ENCODE results near the gene ARHGAP45. TPM values are rescaled to one million over a fixed set of nuclear protein-coding genes. Genes with fewer than 3 reads are reported as not detected.

Gene ARHGAP45
- total RNA-seq, 1 experiment from 2014 or later: 45.3 TPM

DNA sequence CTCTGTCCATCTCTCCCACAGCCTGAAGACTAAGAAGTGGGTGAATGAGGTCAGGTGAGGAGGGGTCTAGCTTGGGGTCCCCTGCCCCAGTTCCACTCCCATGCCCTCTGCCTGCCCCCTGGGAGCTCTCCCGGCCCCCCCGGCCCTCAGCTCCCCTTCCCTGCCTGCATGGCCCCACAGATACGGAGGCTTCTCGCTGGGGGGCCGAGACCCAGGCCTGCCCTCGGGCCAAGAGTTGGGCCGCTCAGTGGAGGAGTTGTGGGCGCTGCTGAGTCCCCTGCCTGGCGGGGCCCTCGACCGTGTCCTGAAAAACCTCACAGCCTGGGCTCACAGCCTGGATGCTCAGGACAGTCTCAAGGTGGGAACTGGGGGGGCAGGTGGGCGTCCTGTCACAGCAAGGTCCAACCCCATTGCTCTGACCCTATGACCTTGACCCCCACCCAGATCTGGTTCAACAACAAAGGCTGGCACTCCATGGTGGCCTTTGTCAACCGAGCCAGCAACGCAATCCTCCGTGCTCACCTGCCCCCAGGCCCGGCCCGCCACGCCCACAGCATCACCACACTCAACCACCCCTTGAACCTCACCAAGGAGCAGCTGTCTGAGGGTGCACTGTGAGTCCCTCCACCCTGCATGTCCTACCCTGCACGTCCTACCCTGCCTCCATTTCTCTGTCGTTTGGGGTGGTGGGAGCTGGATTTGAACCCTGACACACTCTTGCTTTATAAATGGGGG is 10.9 kb upstream of the ARHGAP45 start:
- no peaks in the 10 kb centered on the region for H3K79me2 ChIP-seq (ENCODE audit: low read length)
- BruUV-seq (replicated peaks): no TSS peak
- no peak overlapping the region for H3K27ac ChIP-seq (ENCODE audit: low read length)
- no peak overlapping the region for H2AFZ ChIP-seq (ENCODE audit: low read length)
- CTCF ChIA-PET: no interaction called here
- H3K9ac ChIP-seq (ENCODE audit: low read length): no peak overlapping the region
- POLR2A ChIA-PET (ENCODE audit: unreplicated experiment): no interaction called here
- H3K36me3 ChIP-seq (ENCODE audit: low read depth, low read length): peaks cover 27% of the 10 kb centered on the region
- no peaks in the 10 kb centered on the region for H3K4me1 ChIP-seq (ENCODE audit: insufficient read depth, low read length)
- H3K9me2 ChIP-seq (replicated peaks; ENCODE audit: low read length): no peaks in the 10 kb centered on the region
- no peak overlapping the region for H3K4me3 ChIP-seq (ENCODE audit: low read length)
- H3F3A ChIP-seq (ENCODE audit: low read length, unreplicated experiment): no peaks in the 10 kb centered on the region
- no peaks in the 10 kb centered on the region for H4K20me1 ChIP-seq (ENCODE audit: low read length)
- H3K9me3 ChIP-seq (ENCODE audit: low read length): peaks cover 9% of the 10 kb centered on the region
- ATAC-seq (no peak), DNase-seq (no peak)
- no peaks in the 10 kb centered on the region for H3K27me3 ChIP-seq (ENCODE audit: low read length)
- TF ChIP-seq EZH2phosphoT487 (IDR thresholded peaks at IDR 0.05; ENCODE audit: borderline replicate concordance, low read length) (no peak), EZH2 (IDR thresholded peaks at IDR 0.05; ENCODE audit: low read length, unreplicated experiment) (no peak)
- TF ChIP-seq, protein P1, sequence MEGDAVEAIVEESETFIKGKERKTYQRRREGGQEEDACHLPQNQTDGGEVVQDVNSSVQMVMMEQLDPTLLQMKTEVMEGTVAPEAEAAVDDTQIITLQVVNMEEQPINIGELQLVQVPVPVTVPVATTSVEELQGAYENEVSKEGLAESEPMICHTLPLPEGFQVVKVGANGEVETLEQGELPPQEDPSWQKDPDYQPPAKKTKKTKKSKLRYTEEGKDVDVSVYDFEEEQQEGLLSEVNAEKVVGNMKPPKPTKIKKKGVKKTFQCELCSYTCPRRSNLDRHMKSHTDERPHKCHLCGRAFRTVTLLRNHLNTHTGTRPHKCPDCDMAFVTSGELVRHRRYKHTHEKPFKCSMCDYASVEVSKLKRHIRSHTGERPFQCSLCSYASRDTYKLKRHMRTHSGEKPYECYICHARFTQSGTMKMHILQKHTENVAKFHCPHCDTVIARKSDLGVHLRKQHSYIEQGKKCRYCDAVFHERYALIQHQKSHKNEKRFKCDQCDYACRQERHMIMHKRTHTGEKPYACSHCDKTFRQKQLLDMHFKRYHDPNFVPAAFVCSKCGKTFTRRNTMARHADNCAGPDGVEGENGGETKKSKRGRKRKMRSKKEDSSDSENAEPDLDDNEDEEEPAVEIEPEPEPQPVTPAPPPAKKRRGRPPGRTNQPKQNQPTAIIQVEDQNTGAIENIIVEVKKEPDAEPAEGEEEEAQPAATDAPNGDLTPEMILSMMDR (conservative IDR thresholded peaks at IDR 0.05; ENCODE audit: low read depth, low read length): no peak
- intact Hi-C loops (cut with micrococcal nuclease): no loop called here
- H3K4me2 ChIP-seq (ENCODE audit: low read length): no peak overlapping the region

DNA sequence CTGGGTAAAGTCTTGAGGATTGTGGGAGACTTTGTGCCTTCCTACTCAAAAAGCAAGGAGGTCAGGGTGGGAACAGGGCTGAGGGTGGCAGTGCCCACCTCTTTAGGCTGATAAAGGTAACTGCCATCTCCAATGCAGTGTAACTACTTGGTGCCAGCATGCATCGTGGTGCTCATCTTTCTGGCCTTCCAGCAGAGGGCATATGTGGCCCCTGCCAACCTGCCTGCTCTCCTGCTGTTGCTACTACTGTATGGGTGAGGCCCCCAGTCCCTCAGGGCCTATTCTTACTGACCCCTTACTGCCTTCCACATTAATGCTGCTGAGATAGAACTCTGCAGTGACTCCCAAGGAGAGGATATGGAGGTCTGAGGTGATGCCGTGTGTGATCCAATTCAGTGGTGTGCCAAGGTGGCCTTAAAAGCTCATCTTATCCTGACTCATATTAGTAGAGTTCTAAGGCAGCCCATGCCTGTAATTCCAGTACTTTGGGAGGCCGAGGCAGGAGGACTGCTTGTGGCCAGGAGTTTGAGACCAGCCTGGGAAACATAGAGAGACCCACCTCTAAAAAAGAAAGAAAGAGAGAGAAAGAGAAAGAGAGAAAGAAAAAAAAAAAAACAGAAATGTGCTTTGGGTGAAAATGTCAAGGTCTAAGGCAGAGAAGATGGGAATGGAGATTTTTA is 9.7 kb upstream of the ARHGAP45 start:
- CTCF ChIA-PET: no interaction called here

More for the DNA sequence above, 9.7 kb upstream of the ARHGAP45 start:
- Histone ChIP-seq H3K27ac (ENCODE audit: low read length) (no peak overlapping the region), H3F3A (ENCODE audit: low read length, unreplicated experiment) (no peaks in the 10 kb centered on the region), H4K20me1 (ENCODE audit: low read length) (no peaks in the 10 kb centered on the region), H3K9me3 (ENCODE audit: low read length) (peaks cover 9% of the 10 kb centered on the region), H3K4me3 (ENCODE audit: low read length) (no peak overlapping the region), H3K79me2 (ENCODE audit: low read length) (no peaks in the 10 kb centered on the region), H2AFZ (ENCODE audit: low read length) (no peak overlapping the region), H3K4me1 (ENCODE audit: insufficient read depth, low read length) (no peaks in the 10 kb centered on the region), H3K27me3 (ENCODE audit: low read length) (no peaks in the 10 kb centered on the region), H3K9me2 (replicated peaks; ENCODE audit: low read length) (no peaks in the 10 kb centered on the region), H3K9ac (ENCODE audit: low read length) (no peak overlapping the region), H3K4me2 (ENCODE audit: low read length) (no peak overlapping the region), H3K36me3 (ENCODE audit: low read depth, low read length) (peaks cover 27% of the 10 kb centered on the region)
- DNase-seq (peak; percentile 19), ATAC-seq (no peak)
- no TSS peak for BruUV-seq (replicated peaks)
- TF ChIP-seq, protein P1 (conservative IDR thresholded peaks at IDR 0.05; ENCODE audit: low read depth, low read length): peak; percentile 22
- TF ChIP-seq EZH2phosphoT487 (IDR thresholded peaks at IDR 0.05; ENCODE audit: borderline replicate concordance, low read length): no peak
- POLR2A ChIA-PET (ENCODE audit: unreplicated experiment): no interaction called here
- intact Hi-C loops (cut with micrococcal nuclease): no loop called here
